Endodermal cell (in vitro differentiated cells): ENCODE data around the gene PYDC2. TPM values are rescaled to one million over a fixed set of nuclear protein-coding genes. Genes with fewer than 3 reads are reported as not detected.

Experiments used
- DNase-seq: peaks from one replicate; pipeline ENCODE4 v3.0.0-alpha.2; 2017
- H3K27ac ChIP-seq: 2 replicates; pipeline ENCODE4 v1.5.1; 2013; ENCODE audit warnings: mild to moderate bottlenecking, low read depth, low read length, moderate library complexity
- H3K27me3 ChIP-seq: 2 replicates; pipeline ENCODE4 v1.6.1; 2013; ENCODE audit warnings: mild to moderate bottlenecking, low read length, moderate library complexity; ENCODE audit not compliant: insufficient read depth, control insufficient read depth, poor library complexity, severe bottlenecking
- H3K36me3 ChIP-seq: 2 replicates; pipeline ENCODE4 v1.7.0; 2013; ENCODE audit warnings: mild to moderate bottlenecking, low read length, moderate library complexity; ENCODE audit not compliant: control insufficient read depth, insufficient read depth
- H3K4me1 ChIP-seq: one replicate; pipeline ENCODE4 v1.7.0; 2013; ENCODE audit warnings: low read length; ENCODE audit not compliant: control insufficient read depth, insufficient read depth
- H3K4me3 ChIP-seq: 2 replicates; pipeline ENCODE4 v1.5.1; 2013; ENCODE audit warnings: mild to moderate bottlenecking, low read length, moderate library complexity
- H3K9ac ChIP-seq: 2 replicates; pipeline ENCODE4 v1.6.1; 2013; ENCODE audit warnings: mild to moderate bottlenecking, low read length, moderate library complexity; ENCODE audit not compliant: poor library complexity, severe bottlenecking; ENCODE audit errors: extremely low read depth
- H3K9me3 ChIP-seq: 2 replicates; pipeline ENCODE4 v1.6.1; 2013; ENCODE audit warnings: mild to moderate bottlenecking, low read length, moderate library complexity; ENCODE audit not compliant: control insufficient read depth
- H3K27ac Mint-ChIP-seq: 2 replicates; pipeline ENCODE4 v1.8.0; 2020; ENCODE audit warnings: mixed read lengths
- H3K27me3 Mint-ChIP-seq: 2 replicates; pipeline ENCODE4 v1.8.0; 2021; ENCODE audit warnings: mild to moderate bottlenecking, mixed read lengths; ENCODE audit not compliant: insufficient read depth
- H3K36me3 Mint-ChIP-seq: 2 replicates; pipeline ENCODE4 v1.8.0; 2020; ENCODE audit warnings: low read depth, mixed read lengths
- H3K4me1 Mint-ChIP-seq: 2 replicates; pipeline ENCODE4 v1.8.0; 2020; ENCODE audit warnings: mixed read lengths
- H3K4me3 Mint-ChIP-seq: 2 replicates; pipeline ENCODE4 v1.8.0; 2020; ENCODE audit warnings: mild to moderate bottlenecking, moderate library complexity, mixed read lengths
- H3K9me3 Mint-ChIP-seq: 2 replicates; pipeline ENCODE4 v1.8.0; 2020; ENCODE audit warnings: mild to moderate bottlenecking, mixed read lengths
- WGBS, 2 experiments: methylation state at CpG; one replicate each; pipeline versions ENCODE4 v1.1.5 to v1.1.7; 2013; ENCODE audit warnings: missing lambda C conversion rate in 2 of 2, mixed read lengths in 1 of 2; ENCODE audit not compliant: insufficient coverage in 1 of 2, insufficient read length in 1 of 2; 5-methylcytosine and 5-hydroxymethylcytosine counted together
- total RNA-seq, 2 donors: library from RNA; stranded (reverse); fragmentation: NEBNext Ultra II Directional in 1 of 2; extraction: Animal tissue kit (Norgen Biotek cat#: 25700) in 1 of 2; gene quantifications; 2 replicates in 1 of 2; 3 replicates in 1 of 2; pipeline ENCODE4 v1.2.1, GENCODE V29; 2021
- TF ChIP-seq, protein P1 (sequence below): fragments of 200-600 bp; sonication (generic); conservative IDR thresholded peaks from 2 replicates; pipeline ENCODE4 v1.5.0; 2021; ENCODE audit warnings: antibody characterized with exemption, mild to moderate bottlenecking

PYDC2 gene
- total RNA-seq, 2 donors from 2014 or later = not detected

DNA sequence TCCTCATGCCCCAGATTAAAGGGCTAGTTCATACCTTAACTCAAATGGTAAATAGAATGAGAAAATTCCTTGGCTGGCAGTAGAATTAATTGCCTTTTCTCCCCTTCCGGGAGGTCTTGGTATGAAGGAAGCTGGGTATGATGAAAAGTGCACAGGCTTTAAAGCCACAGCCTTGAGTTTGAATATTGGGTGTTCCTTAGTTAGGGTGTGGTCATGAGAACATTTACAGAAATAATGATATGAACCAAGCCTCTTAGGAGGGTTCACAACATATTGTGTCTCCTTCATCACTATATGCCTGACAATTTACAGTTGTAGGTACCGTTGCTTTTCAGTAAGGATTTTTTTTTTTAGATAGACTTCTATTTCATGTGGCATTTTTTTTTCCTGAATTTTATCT, 48.1 kb downstream of the PYDC2 start:
- Mint-ChIP-seq H3K9me3 (no peaks in the 10 kb centered on the region), H3K4me1 (no peaks in the 10 kb centered on the region)
- 98% methylated on average over 2 of the region's 2 CpGs; no CpG with 5 or more reads in 1 of the 2 experiments for WGBS, 2 experiments

More for the DNA sequence above, 48.1 kb downstream of the PYDC2 start:
- Histone ChIP-seq H3K4me1 (no peaks in the 10 kb centered on the region), H3K27me3 (no peaks in the 10 kb centered on the region), H3K4me3 (no peak overlapping the region), H3K9ac (no peak overlapping the region), H3K9me3 (no peaks in the 10 kb centered on the region), H3K27ac (no peak overlapping the region), H3K36me3 (no peaks in the 10 kb centered on the region)
- H3K4me3 Mint-ChIP-seq = no peak overlapping the region
- TF ChIP-seq, protein P1, sequence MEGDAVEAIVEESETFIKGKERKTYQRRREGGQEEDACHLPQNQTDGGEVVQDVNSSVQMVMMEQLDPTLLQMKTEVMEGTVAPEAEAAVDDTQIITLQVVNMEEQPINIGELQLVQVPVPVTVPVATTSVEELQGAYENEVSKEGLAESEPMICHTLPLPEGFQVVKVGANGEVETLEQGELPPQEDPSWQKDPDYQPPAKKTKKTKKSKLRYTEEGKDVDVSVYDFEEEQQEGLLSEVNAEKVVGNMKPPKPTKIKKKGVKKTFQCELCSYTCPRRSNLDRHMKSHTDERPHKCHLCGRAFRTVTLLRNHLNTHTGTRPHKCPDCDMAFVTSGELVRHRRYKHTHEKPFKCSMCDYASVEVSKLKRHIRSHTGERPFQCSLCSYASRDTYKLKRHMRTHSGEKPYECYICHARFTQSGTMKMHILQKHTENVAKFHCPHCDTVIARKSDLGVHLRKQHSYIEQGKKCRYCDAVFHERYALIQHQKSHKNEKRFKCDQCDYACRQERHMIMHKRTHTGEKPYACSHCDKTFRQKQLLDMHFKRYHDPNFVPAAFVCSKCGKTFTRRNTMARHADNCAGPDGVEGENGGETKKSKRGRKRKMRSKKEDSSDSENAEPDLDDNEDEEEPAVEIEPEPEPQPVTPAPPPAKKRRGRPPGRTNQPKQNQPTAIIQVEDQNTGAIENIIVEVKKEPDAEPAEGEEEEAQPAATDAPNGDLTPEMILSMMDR = no peak
- H3K36me3 Mint-ChIP-seq = no peaks in the 10 kb centered on the region
- H3K27me3 Mint-ChIP-seq = no peaks in the 10 kb centered on the region
- no peak overlapping the region for H3K27ac Mint-ChIP-seq
- DNase-seq = no peak

Other genes with a start within 250 kb of the PYDC2 start
- 10 to 100 TPM; 41.8 to 48.6 TPM for gene CCDC50, start 131.8 kb upstream of the PYDC2 start, total RNA-seq
- gene UTS2B, start 130.6 kb upstream of the PYDC2 start, total RNA-seq = under 1 TPM in 1 of 2 donors, not detected in 1; 0.90 TPM